Measurements from ENCODE around the gene RGMB. TPM values are rescaled to one million over a fixed set of nuclear protein-coding genes. Genes with fewer than 3 reads are reported as not detected.
A peak's percentile ranks its signal among the peaks of the same experiment; 100 is the strongest.

RGMB gene
- total RNA-seq, 1 experiment from 2014 or later, result 19.3 TPM

DNA sequence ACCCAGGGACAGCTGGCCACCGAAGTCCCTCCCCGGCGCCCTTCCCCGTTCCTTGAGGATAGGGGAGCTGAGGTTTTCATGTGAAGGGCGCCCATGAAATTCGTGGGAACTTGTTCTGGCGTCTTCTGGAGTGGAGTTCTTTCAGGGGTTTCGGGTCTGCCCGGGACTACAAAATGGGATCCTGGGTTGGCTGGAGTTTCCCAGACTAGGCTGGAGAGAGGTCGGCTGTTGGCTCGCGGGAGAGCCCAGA, 3.6 kb upstream of the RGMB start:
- H3K4me1 Mint-ChIP-seq, result peaks cover 41 to 43% of the 10 kb centered on the region in 2 experiments
- Histone ChIP-seq H2AFZ (ENCODE audit: low read length) (no peak overlapping the region), H2BK15ac (ENCODE audit: low read depth, low read length) (no peak overlapping the region), H3K79me1 (ENCODE audit: insufficient read depth, low read depth, low read length, poor library complexity, severe bottlenecking) (no peaks in the 10 kb centered on the region), H2BK120ac (ENCODE audit: low read depth, low read length, poor library complexity, severe bottlenecking) (no peak overlapping the region), H3K9ac (ENCODE audit: extremely low read depth, insufficient read length, low read length) (peak overlapping the region; percentile 53), H3K23me2 (ENCODE audit: insufficient read length, low read depth, low read length, poor library complexity, severe bottlenecking) (peaks cover 29% of the 10 kb centered on the region), H3K4me1 (ENCODE audit: insufficient read depth, low read length) (no peaks in the 10 kb centered on the region), H2BK5ac (ENCODE audit: insufficient read length, low read length) (no peak overlapping the region), H4K5ac (ENCODE audit: insufficient read length, low read depth, low read length) (no peak overlapping the region), H4K8ac (replicated peaks; ENCODE audit: insufficient read length, low read depth, low read length) (no peak overlapping the region), H3K56ac (ENCODE audit: insufficient read length, low read depth, low read length) (no peak overlapping the region), H3T11ph (ENCODE audit: low read length) (no peak overlapping the region), H3K14ac (ENCODE audit: insufficient read depth, low read length) (peak overlapping the region; percentile 16; the same call in 1 of the 2 replicates), H3K23ac (ENCODE audit: insufficient read length, low read depth, low read length) (no peak overlapping the region), H3K27me3 (ENCODE audit: insufficient read depth, low read length) (peaks cover 8% of the 10 kb centered on the region; the same call in 1 of the 2 replicates), H3K27ac (ENCODE audit: insufficient read length, low read depth, low read length) (no peak overlapping the region), H4K91ac (ENCODE audit: insufficient read length, low read depth, low read length) (no peak overlapping the region), H2BK20ac (ENCODE audit: low read depth, low read length, poor library complexity, severe bottlenecking) (no peak overlapping the region), H2BK12ac (ENCODE audit: insufficient read length, low read depth, low read length) (no peak overlapping the region), H3K9me3 (ENCODE audit: control insufficient read depth, low read depth, low read length) (no peaks in the 10 kb centered on the region), H2AK5ac (ENCODE audit: insufficient read length, low read length) (no peak overlapping the region), H4K20me1 (ENCODE audit: control insufficient read depth, insufficient read depth, insufficient read length) (no peaks in the 10 kb centered on the region), H3K18ac (ENCODE audit: insufficient read length, low read depth, low read length) (no peak overlapping the region), H3K4me2 (ENCODE audit: insufficient read depth, insufficient read length, low read length) (peak overlapping the region; percentile 92), H3K79me2 (ENCODE audit: insufficient read depth, low read length) (peaks cover 2% of the 10 kb centered on the region; the same call in 1 of the 2 replicates), H3K4ac (ENCODE audit: low read depth, low read length) (no peak overlapping the region)
- peak overlapping the region; percentile 79 to 94 for H3K4me3 Mint-ChIP-seq
- H3K27me3 Mint-ChIP-seq (ENCODE audit: low read depth), result peaks cover 38% of the 10 kb centered on the region
- no peaks in the 10 kb centered on the region; a peak in 1 of 5 replicates for H3K9me3 Mint-ChIP-seq
- peaks cover 0 to 2% (median under 1%) of the 10 kb centered on the region in 3 experiments; a peak in 2 of 7 replicates for H3K36me3 Mint-ChIP-seq (ENCODE audit: insufficient read depth in 1 of 3, low read depth in 3 of 3)
- TF ChIP-seq, protein P1, sequence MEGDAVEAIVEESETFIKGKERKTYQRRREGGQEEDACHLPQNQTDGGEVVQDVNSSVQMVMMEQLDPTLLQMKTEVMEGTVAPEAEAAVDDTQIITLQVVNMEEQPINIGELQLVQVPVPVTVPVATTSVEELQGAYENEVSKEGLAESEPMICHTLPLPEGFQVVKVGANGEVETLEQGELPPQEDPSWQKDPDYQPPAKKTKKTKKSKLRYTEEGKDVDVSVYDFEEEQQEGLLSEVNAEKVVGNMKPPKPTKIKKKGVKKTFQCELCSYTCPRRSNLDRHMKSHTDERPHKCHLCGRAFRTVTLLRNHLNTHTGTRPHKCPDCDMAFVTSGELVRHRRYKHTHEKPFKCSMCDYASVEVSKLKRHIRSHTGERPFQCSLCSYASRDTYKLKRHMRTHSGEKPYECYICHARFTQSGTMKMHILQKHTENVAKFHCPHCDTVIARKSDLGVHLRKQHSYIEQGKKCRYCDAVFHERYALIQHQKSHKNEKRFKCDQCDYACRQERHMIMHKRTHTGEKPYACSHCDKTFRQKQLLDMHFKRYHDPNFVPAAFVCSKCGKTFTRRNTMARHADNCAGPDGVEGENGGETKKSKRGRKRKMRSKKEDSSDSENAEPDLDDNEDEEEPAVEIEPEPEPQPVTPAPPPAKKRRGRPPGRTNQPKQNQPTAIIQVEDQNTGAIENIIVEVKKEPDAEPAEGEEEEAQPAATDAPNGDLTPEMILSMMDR (conservative IDR thresholded peaks at IDR 0.05), result no peak
- peak overlapping the region in 2 of 3 experiments; percentile 18 to 93; a peak in 2 of 7 replicates for H3K27ac Mint-ChIP-seq
- WGBS (ENCODE audit: extremely low coverage, insufficient read length, low lambda C conversion rate), result no CpG with 5 or more reads among the region's 12 CpGs
- DNase-seq, result no peak
